Inferior parietal cortex (tissue), 1 donor: ENCODE results near the gene ACTR10.

Experiments
- DNase-seq: peaks from one replicate; pipeline ENCODE4 v3.0.0-alpha.2; 2016; ENCODE audit errors: extremely low spot score

ACTR10 gene

DNA sequence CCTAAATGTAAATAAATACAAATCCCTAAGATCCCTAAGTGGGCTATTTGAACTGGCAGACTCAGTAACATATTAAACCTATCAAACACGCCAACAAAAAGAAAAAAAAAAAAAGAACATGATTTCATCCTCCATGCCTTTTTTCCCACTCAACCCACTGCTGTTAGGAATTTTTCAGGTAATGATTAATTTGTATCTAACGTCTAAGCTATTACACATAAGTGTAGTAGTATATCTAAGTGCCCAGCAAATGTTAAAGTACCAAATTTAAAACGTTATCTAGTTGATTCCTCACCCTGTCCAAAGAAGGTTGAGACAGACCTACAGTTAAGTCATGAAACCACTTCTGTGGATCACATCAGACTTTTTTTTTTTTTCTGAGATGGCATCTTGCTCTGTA, 82.0 kb downstream of the ACTR10 start:
- no peak for DNase-seq

DNA sequence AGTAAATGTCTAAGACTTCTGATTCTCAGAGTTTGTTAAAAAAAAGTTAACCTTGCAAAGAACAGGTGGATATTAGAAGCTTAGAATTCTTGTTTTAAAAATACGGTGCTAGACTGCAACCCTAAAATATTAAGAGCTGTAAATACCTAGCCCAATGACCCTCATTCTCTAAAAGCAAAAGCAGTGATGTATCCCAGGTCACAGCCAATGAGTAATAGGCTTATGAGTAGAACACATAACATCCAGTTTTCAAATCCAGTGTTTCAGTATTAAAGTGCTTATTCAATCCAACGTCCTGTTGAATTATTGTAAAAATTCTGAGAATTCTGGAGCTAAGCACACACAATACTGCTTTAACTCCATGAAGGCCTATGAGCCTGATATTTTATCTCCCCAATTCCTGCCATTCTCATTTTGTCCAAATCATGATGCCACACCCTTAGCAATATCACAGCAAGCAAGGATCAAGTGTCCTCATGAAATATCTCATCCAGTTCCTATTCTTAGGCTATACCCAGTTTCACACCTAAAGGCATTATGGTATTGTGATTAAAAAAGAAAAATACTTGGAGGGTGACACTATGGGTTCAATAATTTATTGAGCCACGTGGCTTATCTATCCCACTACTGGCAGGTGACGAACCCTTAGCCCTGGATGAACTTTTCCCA, 83.1 kb downstream of the ACTR10 start:
- DNase-seq: no peak

GRCh38 chr14:58283730-58284129, 83.8 kb downstream of the ACTR10 start:
- DNase-seq: no peak

GRCh38 chr14:58285132-58285531, 85.2 kb downstream of the ACTR10 start:
- DNase-seq: no peak
